SK-N-MC (cell line): ENCODE measurements around the gene SLC25A38.

ENCODE experiments used
- EZH2 ChIP-seq: fragments of 200-600 bp; sonication (generic); IDR thresholded peaks from one replicate; pipeline ENCODE4 v1.6.1; 2017; ENCODE audit warnings: antibody characterized with exemption
- FOXP2 ChIP-seq: optimal IDR thresholded peaks from 2 replicates; pipeline ENCODE3; 2011; ENCODE audit warnings: mild to moderate bottlenecking, moderate library complexity; ENCODE audit not compliant: insufficient read depth; ENCODE audit errors: extremely low read length, control extremely low read depth
- POLR2AphosphoS5 ChIP-seq: IDR thresholded peaks from 2 replicates; pipeline ENCODE4 v1.6.1; 2012; ENCODE audit warnings: mild to moderate bottlenecking, low read depth, low read length, borderline replicate concordance

DNA sequence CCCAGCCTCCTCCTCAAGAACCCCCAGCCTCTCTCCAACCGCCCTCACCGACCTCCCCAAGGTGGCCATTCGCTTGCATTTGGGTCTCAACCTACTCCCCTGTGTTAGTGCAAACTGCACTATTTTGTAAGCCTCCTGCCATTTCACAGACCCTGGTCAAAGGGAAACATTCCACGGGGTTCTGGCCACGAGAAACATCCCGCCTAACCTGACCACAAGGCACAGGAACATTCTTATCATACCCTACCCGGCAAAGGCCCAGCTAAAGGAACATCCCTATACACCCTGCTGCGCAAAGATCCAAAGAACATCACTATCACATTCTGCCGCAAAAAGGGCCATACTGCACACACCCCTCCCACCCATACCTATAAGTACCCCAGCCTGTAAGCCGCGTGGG, 46.3 kb downstream of the SLC25A38 start:
- TF ChIP-seq POLR2AphosphoS5, result no peak
- TF ChIP-seq EZH2, result no peak
- TF ChIP-seq FOXP2, result no peak
